Ishikawa (cell line): ENCODE data around the gene NHEJ1.

Source experiments
- CEBPB ChIP-seq: IDR thresholded peaks from 2 replicates; pipeline ENCODE4 v1.6.1; 2012
- EP300 ChIP-seq: IDR thresholded peaks from 2 replicates; pipeline ENCODE4 v1.6.1; 2012; ENCODE audit warnings: borderline replicate concordance
- MAX ChIP-seq: IDR thresholded peaks from 2 replicates; pipeline ENCODE4 v1.6.1; 2012
- NFIC ChIP-seq: IDR thresholded peaks from 2 replicates; pipeline ENCODE4 v1.6.1; 2012
- RAD21 ChIP-seq: IDR thresholded peaks from 2 replicates; pipeline ENCODE4 v1.6.1; 2012; ENCODE audit warnings: low read depth
- TAF1 ChIP-seq: IDR thresholded peaks from 2 replicates; pipeline ENCODE4 v1.6.1; 2012; ENCODE audit warnings: low read depth, mild to moderate bottlenecking
- TCF12 ChIP-seq: IDR thresholded peaks from 2 replicates; pipeline ENCODE4 v1.6.1; 2012; ENCODE audit warnings: low read depth
- USF1 ChIP-seq: IDR thresholded peaks from 2 replicates; pipeline ENCODE4 v1.6.1; 2012
- YY1 ChIP-seq: IDR thresholded peaks from 2 replicates; pipeline ENCODE4 v1.6.1; 2012; ENCODE audit warnings: low read depth

- no peak for TF ChIP-seq RAD21
- TF ChIP-seq YY1: no peak
- TF ChIP-seq CEBPB: no peak
- no peak for TF ChIP-seq EP300
- no peak for TF ChIP-seq USF1
- TF ChIP-seq TAF1: no peak
- TF ChIP-seq NFIC: no peak
- no peak for TF ChIP-seq MAX
- no peak for TF ChIP-seq TCF12
These were observed 103.5 kb downstream of the NHEJ1 start for GRCh38 chr2:219056896-219057708.
